HepG2 (cell line): ENCODE results near the gene SLC43A1. TPM values are rescaled to one million over a fixed set of nuclear protein-coding genes. Genes with fewer than 3 reads are reported as not detected.

Experiments
- ARID4A ChIP-seq: sonication (generic); formaldehyde crosslinking; IDR thresholded peaks from 2 replicates; pipeline ENCODE4 v1.5.0; 2020; ENCODE audit warnings: mild to moderate bottlenecking, missing genetic modification reagents, borderline replicate concordance
- ATF5 ChIP-seq: sonication (generic); formaldehyde crosslinking; IDR thresholded peaks from 2 replicates; pipeline ENCODE4 v1.4.0; 2020; ENCODE audit warnings: mild to moderate bottlenecking, low read depth, missing genetic modification reagents
- BCLAF1 ChIP-seq: fragments of 450-650 bp; IDR thresholded peaks from 2 replicates; pipeline ENCODE4 v1.6.1; 2017; ENCODE audit warnings: mild to moderate bottlenecking
- DMTF1 ChIP-seq: sonication (generic); formaldehyde crosslinking; IDR thresholded peaks from 2 replicates; pipeline ENCODE4 v1.4.0; 2020; ENCODE audit warnings: mild to moderate bottlenecking, missing genetic modification reagents
- FLYWCH1 ChIP-seq: sonication (generic); formaldehyde crosslinking; IDR thresholded peaks from 2 replicates; pipeline ENCODE4 v1.8.1; 2023; ENCODE audit warnings: mild to moderate bottlenecking, missing genetic modification reagents
- MXD3 ChIP-seq: IDR thresholded peaks from 2 replicates; pipeline ENCODE4 v1.6.1; 2016; ENCODE audit warnings: mild to moderate bottlenecking, missing biosample characterization, missing genetic modification reagents
- MXI1 ChIP-seq: IDR thresholded peaks from 3 replicates; pipeline ENCODE4 v1.6.1; 2012; ENCODE audit warnings: low read depth, low read length, inconsistent platforms, borderline replicate concordance
- RAD51 ChIP-seq: fragments of 450-650 bp; IDR thresholded peaks from 2 replicates; pipeline ENCODE4 v1.6.1; 2016; ENCODE audit warnings: borderline replicate concordance
- SNAPC5 ChIP-seq: sonication (generic); formaldehyde crosslinking; IDR thresholded peaks from 2 replicates; pipeline ENCODE4 v1.8.1; 2023; ENCODE audit warnings: mild to moderate bottlenecking, missing genetic modification reagents, borderline replicate concordance
- ZNF501 ChIP-seq: sonication (generic); formaldehyde crosslinking; IDR thresholded peaks from 2 replicates; pipeline ENCODE4 v1.5.1; 2020; ENCODE audit warnings: mild to moderate bottlenecking, moderate library complexity, missing genetic modification reagents
- ZNF691 ChIP-seq: sonication (generic); formaldehyde crosslinking; IDR thresholded peaks from 2 replicates; pipeline ENCODE4 v1.4.0; 2020; ENCODE audit warnings: missing genetic modification reagents, low read depth, mild to moderate bottlenecking, borderline replicate concordance
- ZSCAN12 ChIP-seq: sonication (generic); formaldehyde crosslinking; IDR thresholded peaks from 2 replicates; pipeline ENCODE4 v1.9.0; 2021; ENCODE audit warnings: mild to moderate bottlenecking, missing genetic modification reagents
- polyA plus RNA-seq, 8 experiments: library from polyadenylated mRNA; depleted of rRNA in 3 of 8; stranded (reverse) in 7 of 8; unstranded in 1 of 8; fragments of >200 nt; fragmentation: Illumina TruSeq in 4 of 8; extraction: Trizol in 4 of 8; gene quantifications; 2 replicates each; pipeline versions ENCODE4 v1.2.1 to v1.2.3, GENCODE V29; 2011 to 2016; ENCODE audit warnings: low read depth in 4 of 8, missing spikeins in 1 of 8, mixed read lengths in 1 of 8; ENCODE audit not compliant: insufficient read depth in 1 of 8
- total RNA-seq, 5 experiments: library from RNA; depleted of rRNA; stranded (reverse); fragments of >200 nt; fragmentation: Illumina TruSeq; extraction: Trizol; gene quantifications; 2 replicates each; pipeline ENCODE4 v1.2.3, GENCODE V29; 2016; ENCODE audit warnings: low read depth in 1 of 5

Gene SLC43A1
- total and polyA plus RNA-seq, 2 of the 13 experiments (the other 11 are each of a cell fraction or from before 2014, with no cell fraction given): 72.3 to 87.6 TPM

- TF ChIP-seq ATF5 (no peak), MXD3 (CRISPR knock-in tag) (no peak), ZNF691 (CRISPR knock-in tag) (0 out of 2 replicates have a peak, but pooled peaks have one; percentile 64), FLYWCH1 (no peak), BCLAF1 (no peak), DMTF1 (CRISPR knock-in tag) (no peak), RAD51 (no peak), ZSCAN12 (CRISPR knock-in tag) (no peak), ZNF501 (peak; percentile 93), ARID4A (CRISPR knock-in tag) (peak; percentile 62; the same call in 1 of the 2 replicates), SNAPC5 (CRISPR knock-in tag) (no peak), MXI1 (no peak; the same call in 2 of the 3 replicates)
Measured at GRCh38 chr11:57497303-57498247, 17.9 kb downstream of the SLC43A1 start (continued).
